ENCODE measurements around the gene C3orf49. TPM values are rescaled to one million over a fixed set of nuclear protein-coding genes. Genes with fewer than 3 reads are reported as not detected.

The C3orf49 gene
- total and polyA plus RNA-seq, 3 experiments from 2014 or later, result not detected

- H3K4me1 Mint-ChIP-seq, result peaks cover 52 to 79% (median 77%) of the 10 kb centered on the region in 3 donors
- H3K36me3 ChIP-seq (ENCODE audit: insufficient read depth, low read length), result no peaks in the 10 kb centered on the region
- H3K9me3 ChIP-seq (ENCODE audit: low read length), result no peaks in the 10 kb centered on the region
- H3K4me3 ChIP-seq (ENCODE audit: low read length), result peak overlapping the region; percentile 66
- peak in 1 of 5 donors; percentile 5 for DNase-seq
- H3K4me3 Mint-ChIP-seq, result peak overlapping the region; percentile 92 to 97 (median 95)
- no peaks in the 10 kb centered on the region for H3K27me3 ChIP-seq (ENCODE audit: insufficient read depth, low read length, poor library complexity, severe bottlenecking)
- peak overlapping the region; percentile 91 to 97 (median 96) for H3K27ac Mint-ChIP-seq
- peaks cover 22% of the 10 kb centered on the region for H3K4me1 ChIP-seq (ENCODE audit: insufficient read depth, low read length)
- no peaks in the 10 kb centered on the region for H3K9me3 Mint-ChIP-seq
- peaks cover 0 to 5% of the 10 kb centered on the region in 2 donors for H3K27me3 Mint-ChIP-seq
- peak overlapping the region; percentile 75 for H3K27ac ChIP-seq (ENCODE audit: low read depth, low read length)
- ChIA-PET CTCF (interaction anchor here (2.6 kb wide), 1 partner anchor 159 kb away, joined by 7 read pairs; no protein-coding TSS in a partner anchor), POLR2A (no interaction called here)
- peaks cover 0 to 27% (median 2%) of the 10 kb centered on the region in 3 donors for H3K36me3 Mint-ChIP-seq
Measured at GRCh38 chr3:63864965-63865327, 45.8 kb downstream of the C3orf49 start.

- CTCF ChIA-PET, result no interaction called here
- no peaks in the 10 kb centered on the region for H3K9me3 Mint-ChIP-seq
Measured at GRCh38 chr3:63867225-63867624, 48.1 kb downstream of the C3orf49 start.

GRCh38 chr3:63869940-63870614, 51.0 kb downstream of the C3orf49 start:
- ChIA-PET CTCF (interaction anchor here (1.0 to 1.1 kb wide), 2 partner anchors 23 to 51 kb away, joined by 3 to 4 read pairs; partner anchors contain the start of gene C3orf49), POLR2A (interaction anchor here (1.6 kb wide), 1 partner anchor 42 kb away, joined by 5 read pairs; the partner anchor contains the start of gene SCAANT1)
- no peaks in the 10 kb centered on the region for H3K36me3 ChIP-seq (ENCODE audit: insufficient read depth, low read length)
- Mint-ChIP-seq H3K36me3 (peaks cover 0 to 17% (median 4%) of the 10 kb centered on the region in 3 donors), H3K27ac (no peak overlapping the region), H3K9me3 (no peaks in the 10 kb centered on the region), H3K4me1 (peaks cover 50 to 85% (median 85%) of the 10 kb centered on the region in 3 donors), H3K4me3 (no peak overlapping the region), H3K27me3 (no peaks in the 10 kb centered on the region)
- H3K27me3 ChIP-seq (ENCODE audit: insufficient read depth, low read length, poor library complexity, severe bottlenecking), result no peaks in the 10 kb centered on the region
- H3K4me3 ChIP-seq (ENCODE audit: low read length), result no peak overlapping the region
- H3K27ac ChIP-seq (ENCODE audit: low read depth, low read length), result no peak overlapping the region
- no peaks in the 10 kb centered on the region for H3K9me3 ChIP-seq (ENCODE audit: low read length)
- no peak for DNase-seq
- H3K4me1 ChIP-seq (ENCODE audit: insufficient read depth, low read length), result peaks cover 15% of the 10 kb centered on the region

More at GRCh38 chr3:63867225-63867624, 48.1 kb downstream of the C3orf49 start:
- H3K4me1 ChIP-seq (ENCODE audit: insufficient read depth, low read length), result peaks cover 20% of the 10 kb centered on the region
- no peaks in the 10 kb centered on the region for H3K27me3 ChIP-seq (ENCODE audit: insufficient read depth, low read length, poor library complexity, severe bottlenecking)
- H3K27ac Mint-ChIP-seq, result peak overlapping the region in 3 of 8 donors; percentile 29 to 70 (median 50)
- no peak for DNase-seq
- H3K4me1 Mint-ChIP-seq, result peaks cover 47 to 77% (median 76%) of the 10 kb centered on the region in 3 donors
- peak overlapping the region in 2 of 7 donors; percentile 12 to 41 for H3K4me3 Mint-ChIP-seq
- peaks cover 0 to 27% (median 2%) of the 10 kb centered on the region in 3 donors for H3K36me3 Mint-ChIP-seq
- peaks cover 0 to 5% of the 10 kb centered on the region in 2 donors for H3K27me3 Mint-ChIP-seq
- no peak overlapping the region for H3K4me3 ChIP-seq (ENCODE audit: low read length)
- H3K9me3 ChIP-seq (ENCODE audit: low read length), result no peaks in the 10 kb centered on the region
- H3K36me3 ChIP-seq (ENCODE audit: insufficient read depth, low read length), result no peaks in the 10 kb centered on the region
- no peak overlapping the region for H3K27ac ChIP-seq (ENCODE audit: low read depth, low read length)
- POLR2A ChIA-PET, result no interaction called here

- Histone ChIP-seq H3K4me1 (ENCODE audit: insufficient read depth, low read length) (peaks cover 11% of the 10 kb centered on the region), H3K4me3 (ENCODE audit: low read length) (no peak overlapping the region), H3K27me3 (ENCODE audit: insufficient read depth, low read length, poor library complexity, severe bottlenecking) (no peaks in the 10 kb centered on the region), H3K36me3 (ENCODE audit: insufficient read depth, low read length) (no peaks in the 10 kb centered on the region), H3K27ac (ENCODE audit: low read depth, low read length) (no peak overlapping the region), H3K9me3 (ENCODE audit: low read length) (no peaks in the 10 kb centered on the region)
- H3K27ac Mint-ChIP-seq, result no peak overlapping the region
- no peaks in the 10 kb centered on the region for H3K27me3 Mint-ChIP-seq
- ChIA-PET POLR2A (interaction anchor here (1.6 kb wide), 1 partner anchor 41 kb away, joined by 5 read pairs; the partner anchor contains the start of gene SCAANT1), CTCF (interaction anchor here (1.1 kb wide), 1 partner anchor 52 kb away, joined by 3 read pairs; the partner anchor contains the start of gene C3orf49)
- DNase-seq, result no peak
- H3K36me3 Mint-ChIP-seq, result peaks cover 0 to 15% (median 6%) of the 10 kb centered on the region in 3 donors
- peak overlapping the region in 1 of 7 donors; percentile 1 for H3K4me3 Mint-ChIP-seq
- H3K9me3 Mint-ChIP-seq, result no peaks in the 10 kb centered on the region
- H3K4me1 Mint-ChIP-seq, result peaks cover 52 to 86% (median 85%) of the 10 kb centered on the region in 3 donors
Measured at GRCh38 chr3:63870615-63871005, 51.5 kb downstream of the C3orf49 start.

GRCh38 chr3:63872135-63872924, 53.2 kb downstream of the C3orf49 start:
- Histone ChIP-seq H3K36me3 (ENCODE audit: insufficient read depth, low read length) (no peaks in the 10 kb centered on the region), H3K4me1 (ENCODE audit: insufficient read depth, low read length) (peaks cover 10% of the 10 kb centered on the region), H3K4me3 (ENCODE audit: low read length) (no peak overlapping the region), H3K27ac (ENCODE audit: low read depth, low read length) (no peak overlapping the region), H3K27me3 (ENCODE audit: insufficient read depth, low read length, poor library complexity, severe bottlenecking) (no peaks in the 10 kb centered on the region), H3K9me3 (ENCODE audit: low read length) (no peaks in the 10 kb centered on the region)
- Mint-ChIP-seq H3K27me3 (no peaks in the 10 kb centered on the region), H3K27ac (no peak overlapping the region), H3K9me3 (no peaks in the 10 kb centered on the region), H3K4me3 (no peak overlapping the region), H3K4me1 (peaks cover 55 to 88% (median 88%) of the 10 kb centered on the region in 3 donors), H3K36me3 (peaks cover 0 to 10% (median 4%) of the 10 kb centered on the region in 3 donors)
- POLR2A ChIA-PET, result no interaction called here
- CTCF ChIA-PET, result no interaction called here
- no peak for DNase-seq

GRCh38 chr3:63874769-63875168, 55.7 kb downstream of the C3orf49 start:
- no peak for DNase-seq
- no peaks in the 10 kb centered on the region for H3K36me3 ChIP-seq (ENCODE audit: insufficient read depth, low read length)
- peak overlapping the region in 2 of 8 donors; percentile 20 to 47 for H3K27ac Mint-ChIP-seq
- H3K27me3 ChIP-seq (ENCODE audit: insufficient read depth, low read length, poor library complexity, severe bottlenecking), result no peaks in the 10 kb centered on the region
- H3K9me3 Mint-ChIP-seq, result no peaks in the 10 kb centered on the region
- H3K4me3 Mint-ChIP-seq, result no peak overlapping the region
- CTCF ChIA-PET, result interaction anchor here (1.2 to 1.3 kb wide), 2 partner anchors 11 to 37 kb away, joined by 3 read pairs; partner anchors contain the start of genes ATXN7, SCAANT1 and THOC7
- POLR2A ChIA-PET, result no interaction called here
- no peak overlapping the region for H3K4me3 ChIP-seq (ENCODE audit: low read length)
- peaks cover 65 to 90% (median 88%) of the 10 kb centered on the region in 3 donors for H3K4me1 Mint-ChIP-seq
- H3K27ac ChIP-seq (ENCODE audit: low read depth, low read length), result no peak overlapping the region
- H3K9me3 ChIP-seq (ENCODE audit: low read length), result no peaks in the 10 kb centered on the region
- H3K4me1 ChIP-seq (ENCODE audit: insufficient read depth, low read length), result peaks cover 24% of the 10 kb centered on the region
- H3K36me3 Mint-ChIP-seq, result peaks cover 0 to 5% (median 4%) of the 10 kb centered on the region in 3 donors
- no peaks in the 10 kb centered on the region for H3K27me3 Mint-ChIP-seq

- peak overlapping the region in 3 of 8 donors; percentile 32 to 78 (median 75) for H3K27ac Mint-ChIP-seq
- Histone ChIP-seq H3K4me3 (ENCODE audit: low read length) (no peak overlapping the region), H3K4me1 (ENCODE audit: insufficient read depth, low read length) (peaks cover 24% of the 10 kb centered on the region), H3K27ac (ENCODE audit: low read depth, low read length) (no peak overlapping the region), H3K36me3 (ENCODE audit: insufficient read depth, low read length) (no peaks in the 10 kb centered on the region), H3K9me3 (ENCODE audit: low read length) (no peaks in the 10 kb centered on the region), H3K27me3 (ENCODE audit: insufficient read depth, low read length, poor library complexity, severe bottlenecking) (no peaks in the 10 kb centered on the region)
- DNase-seq, result no peak
- CTCF ChIA-PET, result interaction anchor here (0.6 to 1.4 kb wide), 4 partner anchors 9 to 608 kb away, joined by 3 read pairs; partner anchors contain the start of genes ATXN7, SCAANT1 and THOC7
- H3K27me3 Mint-ChIP-seq, result no peaks in the 10 kb centered on the region
- no peak overlapping the region for H3K4me3 Mint-ChIP-seq
- POLR2A ChIA-PET, result no interaction called here
- no peaks in the 10 kb centered on the region for H3K9me3 Mint-ChIP-seq
- H3K4me1 Mint-ChIP-seq, result peaks cover 67 to 91% (median 87%) of the 10 kb centered on the region in 3 donors
- peaks cover 0 to 8% (median 4%) of the 10 kb centered on the region in 3 donors for H3K36me3 Mint-ChIP-seq
Measured at GRCh38 chr3:63875510-63875909, 56.4 kb downstream of the C3orf49 start.

All from CD8-positive, alpha-beta memory T cell (primary cell).